Stimulated activated CD8-positive, alpha-beta memory T cell treated with anti-CD3 and anti-CD28 coated beads, Interleukin-2, amount 100 ng/mL, for 1 hour (primary cell): ENCODE results near the gene POU2F2.
"Not testable (repeated sequence)": the region's sequence is repeated elsewhere in the genome, so short reads cannot be mapped to it uniquely, and the experiment has no call there.

Source experiments
- DNase-seq, 2 donors: peaks; one replicate each; pipeline ENCODE4 v3.0.0-alpha.2; 2020; ENCODE audit warnings: low read depth in 2 of 2

The POU2F2 gene

GRCh38 chr19:42062381-42062780 lies 69.9 kb downstream of the POU2F2 start:
- DNase-seq = no peak

GRCh38 chr19:42060117-42060516 lies 72.1 kb downstream of the POU2F2 start:
- no peak for DNase-seq

GRCh38 chr19:42059196-42059595 lies 73.0 kb downstream of the POU2F2 start:
- DNase-seq = no peak

GRCh38 chr19:42057846-42058245 lies 74.4 kb downstream of the POU2F2 start:
- DNase-seq = no peak

GRCh38 chr19:42054205-42054604 lies 78.0 kb downstream of the POU2F2 start:
- DNase-seq = no peak

GRCh38 chr19:42053037-42053935 lies 79.0 kb downstream of the POU2F2 start:
- DNase-seq = no peak

- no peak for DNase-seq
Observed at GRCh38 chr19:42052241-42052863, 79.9 kb downstream of the POU2F2 start.

GRCh38 chr19:42051166-42052115 lies 80.8 kb downstream of the POU2F2 start:
- DNase-seq = no peak

- no peak for DNase-seq
Observed at GRCh38 chr19:42048992-42049391, 83.3 kb downstream of the POU2F2 start.

GRCh38 chr19:42045575-42045974 lies 86.7 kb downstream of the POU2F2 start:
- DNase-seq = no peak

- no peak for DNase-seq
Observed at GRCh38 chr19:42042455-42043170, 89.6 kb downstream of the POU2F2 start.

GRCh38 chr19:42040491-42040890 lies 91.8 kb downstream of the POU2F2 start:
- not testable (repeated sequence) for DNase-seq

GRCh38 chr19:42040031-42040430 lies 92.2 kb downstream of the POU2F2 start:
- DNase-seq = no peak

- no peak for DNase-seq
Observed at GRCh38 chr19:42038666-42039065, 93.6 kb downstream of the POU2F2 start.

- no peak for DNase-seq
Observed at GRCh38 chr19:42037649-42038048, 94.6 kb downstream of the POU2F2 start.
